GM12874 (cell line): ENCODE data around the gene ZNF281.

ENCODE experiments used
- CTCF ChIP-seq: IDR thresholded peaks from 2 replicates; pipeline ENCODE4 v1.5.1; 2011; ENCODE audit warnings: low read depth, mild to moderate bottlenecking, control low read depth, low read length, moderate library complexity; ENCODE audit not compliant: insufficient read depth

The ZNF281 gene

GRCh38 chr1:200384818-200385390 is 24.9 kb downstream of the ZNF281 start:
- TF ChIP-seq CTCF = no peak

GRCh38 chr1:200381256-200381984 is 28.4 kb downstream of the ZNF281 start:
- no peak for TF ChIP-seq CTCF

- no peak for TF ChIP-seq CTCF
Measured at GRCh38 chr1:200380589-200381021, 29.2 kb downstream of the ZNF281 start.

- TF ChIP-seq CTCF = no peak
Measured at GRCh38 chr1:200379940-200380588, 29.8 kb downstream of the ZNF281 start.

- no peak for TF ChIP-seq CTCF
Measured at GRCh38 chr1:200379432-200379757, 30.4 kb downstream of the ZNF281 start.

- no peak for TF ChIP-seq CTCF
Measured at GRCh38 chr1:200378096-200378495, 31.7 kb downstream of the ZNF281 start.

- TF ChIP-seq CTCF = no peak
Measured at GRCh38 chr1:200376528-200376927, 33.3 kb downstream of the ZNF281 start.
